ENCODE results near the gene ANKRD6. TPM values are rescaled to one million over a fixed set of nuclear protein-coding genes. Genes with fewer than 3 reads are reported as not detected.

Gene ANKRD6
- total RNA-seq, 4 donors from 2014 or later: 1.6 to 6.8 (median 2.9) TPM

GRCh38 chr6:89596056-89596455 is 163.1 kb downstream of the ANKRD6 start:
- Histone ChIP-seq H3K27me3 (no peaks in the 10 kb centered on the region), H3K4me3 (no peak overlapping the region), H3K4me1 (peaks cover 2 to 4% of the 10 kb centered on the region in 2 donors), H3K9me3 (no peaks in the 10 kb centered on the region), H3K36me3 (no peaks in the 10 kb centered on the region), H3K27ac (no peak overlapping the region)
- TF ChIP-seq POLR2A (IDR thresholded peaks at IDR 0.05) (no peak), CTCF (IDR thresholded peaks at IDR 0.05 in 4 of 5, conservative IDR thresholded peaks at IDR 0.05 in 1 of 5) (no peak)
- intact Hi-C loops (cut with DNase I; ENCODE audit: low total_unique reads): no loop called here
- DNase-seq (no peak), ATAC-seq (no peak)
- in situ Hi-C loops (cut with MboI; ENCODE audit: low sequenced_read_pairs in 4 of 4): no loop called here

GRCh38 chr6:89596484-89596883 is 163.5 kb downstream of the ANKRD6 start:
- Histone ChIP-seq H3K27me3 (no peaks in the 10 kb centered on the region), H3K4me3 (no peak overlapping the region), H3K27ac (no peak overlapping the region), H3K4me1 (peaks cover 6 to 9% of the 10 kb centered on the region in 2 donors), H3K9me3 (no peaks in the 10 kb centered on the region), H3K36me3 (no peaks in the 10 kb centered on the region)
- no peak for TF ChIP-seq CTCF (IDR thresholded peaks at IDR 0.05 in 4 of 5, conservative IDR thresholded peaks at IDR 0.05 in 1 of 5)
- TF ChIP-seq POLR2A (IDR thresholded peaks at IDR 0.05): no peak
- DNase-seq (no peak), ATAC-seq (no peak)
- intact Hi-C loops (cut with DNase I; ENCODE audit: low total_unique reads) (no loop called here), in situ Hi-C loops (cut with MboI; ENCODE audit: low sequenced_read_pairs in 4 of 4) (no loop called here)

GRCh38 chr6:89597372-89597771 is 164.4 kb downstream of the ANKRD6 start:
- Histone ChIP-seq H3K27ac (no peak overlapping the region), H3K9me3 (no peaks in the 10 kb centered on the region), H3K4me3 (no peak overlapping the region), H3K4me1 (peaks cover 14 to 17% of the 10 kb centered on the region in 2 donors), H3K36me3 (no peaks in the 10 kb centered on the region), H3K27me3 (no peaks in the 10 kb centered on the region)
- no peak for DNase-seq
- intact Hi-C loops (cut with DNase I; ENCODE audit: low total_unique reads): no loop called here
- no peak for TF ChIP-seq CTCF (IDR thresholded peaks at IDR 0.05 in 4 of 5, conservative IDR thresholded peaks at IDR 0.05 in 1 of 5)
- TF ChIP-seq POLR2A (IDR thresholded peaks at IDR 0.05): no peak
- no peak for ATAC-seq
- in situ Hi-C loops (cut with MboI; ENCODE audit: low sequenced_read_pairs in 4 of 4): no loop called here

GRCh38 chr6:89597988-89598387 is 165.0 kb downstream of the ANKRD6 start:
- no peaks in the 10 kb centered on the region for H3K9me3 ChIP-seq
- no peak for DNase-seq
- no peaks in the 10 kb centered on the region for H3K36me3 ChIP-seq
- ATAC-seq: peak in 1 of 2 donors; percentile 37
- H3K4me3 ChIP-seq: no peak overlapping the region
- peaks cover 15 to 18% of the 10 kb centered on the region in 2 donors for H3K4me1 ChIP-seq
- in situ Hi-C loops (cut with MboI; ENCODE audit: low sequenced_read_pairs in 4 of 4) (no loop called here), intact Hi-C loops (cut with DNase I; ENCODE audit: low total_unique reads) (no loop called here)
- H3K27me3 ChIP-seq: no peaks in the 10 kb centered on the region
- TF ChIP-seq CTCF (IDR thresholded peaks at IDR 0.05 in 4 of 5, conservative IDR thresholded peaks at IDR 0.05 in 1 of 5) (no peak), POLR2A (IDR thresholded peaks at IDR 0.05) (no peak)
- H3K27ac ChIP-seq: no peak overlapping the region

- no peak for TF ChIP-seq POLR2A (IDR thresholded peaks at IDR 0.05)
- no peak for TF ChIP-seq CTCF (IDR thresholded peaks at IDR 0.05 in 4 of 5, conservative IDR thresholded peaks at IDR 0.05 in 1 of 5)
- Histone ChIP-seq H3K27ac (no peak overlapping the region), H3K4me3 (no peak overlapping the region), H3K36me3 (no peaks in the 10 kb centered on the region), H3K27me3 (no peaks in the 10 kb centered on the region), H3K9me3 (no peaks in the 10 kb centered on the region), H3K4me1 (peaks cover 18% of the 10 kb centered on the region in 2 donors)
- DNase-seq (no peak), ATAC-seq (no peak)
- in situ Hi-C loops (cut with MboI; ENCODE audit: low sequenced_read_pairs in 4 of 4): loop anchor here in 2 of 4 donors (10.0 to 25.0 kb wide), 2 partner anchors 235 to 612 kb away; no protein-coding TSS in a partner anchor
- intact Hi-C loops (cut with DNase I; ENCODE audit: low total_unique reads): no loop called here
Observed at GRCh38 chr6:89599727-89600126, 166.8 kb downstream of the ANKRD6 start.
